Endothelial cell of umbilical vein (primary cell): ENCODE results near the gene FBN2.

Experiments used
- CTCF ChIP-seq, 2 donors: IDR thresholded peaks; 1 replicate in 1 of 2; 2 replicates in 1 of 2; pipeline ENCODE4 v1.5.1; 2011; ENCODE audit warnings: low read length in 2 of 2, mild to moderate bottlenecking in 2 of 2, moderate library complexity in 2 of 2, control low read depth in 1 of 2, inconsistent platforms in 1 of 2, low read depth in 1 of 2; ENCODE audit not compliant: insufficient read depth in 1 of 2; ENCODE audit errors: extremely low read depth in 1 of 2
- EZH2 ChIP-seq: IDR thresholded peaks from 2 replicates; pipeline ENCODE4 v1.6.1; 2012; ENCODE audit warnings: borderline replicate concordance, low read depth, mild to moderate bottlenecking, moderate library complexity, low read length, inconsistent platforms; ENCODE audit not compliant: severe bottlenecking
- POLR2A ChIP-seq: IDR thresholded peaks from 2 replicates; pipeline ENCODE4 v1.6.1; 2012; ENCODE audit warnings: low read depth, mild to moderate bottlenecking, control low read depth, low read length

- TF ChIP-seq EZH2, result no peak
- TF ChIP-seq CTCF (IDR thresholded peaks at IDR 0.05; ENCODE audit: extremely low read depth in 1 of 2, insufficient read depth in 1 of 2, low read depth in 1 of 2, low read length in 2 of 2), result no peak
- TF ChIP-seq POLR2A, result no peak
These were observed 49.2 kb upstream of the FBN2 start for GRCh38 chr5:128587275-128587674.
